Kidney (tissue), 14 donors: ENCODE results near the gene PAN3. TPM values are rescaled to one million over a fixed set of nuclear protein-coding genes. Genes with fewer than 3 reads are reported as not detected.

Source experiments
- DNase-seq, 5 donors: peaks; one replicate each; pipeline ENCODE4 v3.0.0-alpha.2; 2013 to 2020
- FAIRE-seq: peaks from 2 replicates; lab custom pipeline; 2012; peaks lifted over from hg19 to GRCh38; lab: Jason Lieb, UNC
- H3K27ac ChIP-seq, 2 donors: one replicate each; pipeline ENCODE4 v1.7.0; 2013; ENCODE audit warnings: low read depth in 2 of 2, low read length in 2 of 2, inconsistent platforms in 1 of 2
- H3K27me3 ChIP-seq: one replicate; pipeline ENCODE4 v1.7.1; 2013; ENCODE audit warnings: low read length, inconsistent platforms; ENCODE audit not compliant: control insufficient read depth, insufficient read depth
- H3K36me3 ChIP-seq, 3 donors: one replicate each; pipeline versions ENCODE4 v1.7.0 to v1.7.1; 2013; ENCODE audit warnings: low read length in 3 of 3, control low read depth in 1 of 3, inconsistent platforms in 1 of 3; ENCODE audit not compliant: insufficient read depth in 3 of 3, control insufficient read depth in 2 of 3
- H3K4me1 ChIP-seq, 3 donors: one replicate each; pipeline versions ENCODE4 v1.7.0 to v1.7.1; 2013; ENCODE audit warnings: low read length in 3 of 3, inconsistent platforms in 1 of 3, low read depth in 1 of 3; ENCODE audit not compliant: control insufficient read depth in 2 of 3, insufficient read depth in 2 of 3
- H3K4me3 ChIP-seq, 3 donors: one replicate each; pipeline versions ENCODE4 v1.7.0 to v1.8.1; 2013; ENCODE audit warnings: low read length in 3 of 3, control low read depth in 1 of 3, inconsistent platforms in 1 of 3
- H3K9ac ChIP-seq, 3 donors: one replicate each; pipeline versions ENCODE4 v1.7.0 to v1.7.1; 2013; ENCODE audit warnings: low read length in 3 of 3, control low read depth in 1 of 3, inconsistent platforms in 1 of 3
- H3K9me3 ChIP-seq, 3 donors: one replicate each; pipeline versions ENCODE4 v1.7.0 to v1.7.1; 2013; ENCODE audit warnings: low read length in 3 of 3, control low read depth in 1 of 3, inconsistent platforms in 1 of 3; ENCODE audit not compliant: control insufficient read depth in 2 of 3, insufficient read depth in 1 of 3
- intact Hi-C: fragments of 100-400 bp; cut with DNase I; formaldehyde crosslinking; loops from one replicate; pipeline ENCODE4 v1.11.1; 2022
- polyA plus RNA-seq: library from polyadenylated mRNA; stranded (reverse); fragments of 350-450 nt; fragmentation: Illumina TruSeq; extraction: RNeasy Lipid Tissue Mini Kit (QIAGEN cat#74804); gene quantifications from one replicate; pipeline ENCODE4 v1.2.3, GENCODE V29; 2014; ENCODE audit warnings: low read depth, low replicate concordance; ENCODE audit not compliant: insufficient read depth
- total RNA-seq: library from RNA; stranded (reverse); fragmentation: NEBNext Ultra II Directional; extraction: Animal tissue kit (Norgen Biotek cat#: 25700); gene quantifications from one replicate; pipeline ENCODE4 v1.2.1, GENCODE V29; 2021
- TF ChIP-seq, protein P1 (sequence below): IDR thresholded peaks from 3 replicates; pipeline ENCODE4 v1.5.1; 2012; ENCODE audit warnings: mild to moderate bottlenecking, moderate library complexity, borderline replicate concordance; ENCODE audit not compliant: insufficient read depth; ENCODE audit errors: extremely low read depth
- donor health status: control.
- donor health status: control.
- donor health status: control.
- donor health status: control.
- donor health status: control.
- donor health status: DM: yes; HTN: yes; CAD: no.
- donor health status: Normal renal cell carcinoma (clear cell type).

The PAN3 gene
- total and polyA plus RNA-seq, 2 donors from 2014 or later: 8.2 to 46.3 TPM

- no peak for FAIRE-seq
- H3K27me3 ChIP-seq: no peaks in the 10 kb centered on the region
- peak in 2 of 5 donors; percentile 53 to 80 for DNase-seq
- H3K9me3 ChIP-seq: no peaks in the 10 kb centered on the region
- H3K4me3 ChIP-seq: no peak overlapping the region
- H3K4me1 ChIP-seq: peaks cover 0 to 5% (median 0%) of the 10 kb centered on the region in 3 donors
- peak overlapping the region in 1 of 2 donors; percentile 1 for H3K27ac ChIP-seq
- TF ChIP-seq, protein P1, sequence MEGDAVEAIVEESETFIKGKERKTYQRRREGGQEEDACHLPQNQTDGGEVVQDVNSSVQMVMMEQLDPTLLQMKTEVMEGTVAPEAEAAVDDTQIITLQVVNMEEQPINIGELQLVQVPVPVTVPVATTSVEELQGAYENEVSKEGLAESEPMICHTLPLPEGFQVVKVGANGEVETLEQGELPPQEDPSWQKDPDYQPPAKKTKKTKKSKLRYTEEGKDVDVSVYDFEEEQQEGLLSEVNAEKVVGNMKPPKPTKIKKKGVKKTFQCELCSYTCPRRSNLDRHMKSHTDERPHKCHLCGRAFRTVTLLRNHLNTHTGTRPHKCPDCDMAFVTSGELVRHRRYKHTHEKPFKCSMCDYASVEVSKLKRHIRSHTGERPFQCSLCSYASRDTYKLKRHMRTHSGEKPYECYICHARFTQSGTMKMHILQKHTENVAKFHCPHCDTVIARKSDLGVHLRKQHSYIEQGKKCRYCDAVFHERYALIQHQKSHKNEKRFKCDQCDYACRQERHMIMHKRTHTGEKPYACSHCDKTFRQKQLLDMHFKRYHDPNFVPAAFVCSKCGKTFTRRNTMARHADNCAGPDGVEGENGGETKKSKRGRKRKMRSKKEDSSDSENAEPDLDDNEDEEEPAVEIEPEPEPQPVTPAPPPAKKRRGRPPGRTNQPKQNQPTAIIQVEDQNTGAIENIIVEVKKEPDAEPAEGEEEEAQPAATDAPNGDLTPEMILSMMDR: no peak
- intact Hi-C loops: no loop called here
- no peak overlapping the region for H3K9ac ChIP-seq
- no peaks in the 10 kb centered on the region for H3K36me3 ChIP-seq
Observed at GRCh38 chr13:28337166-28338005, 199.0 kb downstream of the PAN3 start.

DNA sequence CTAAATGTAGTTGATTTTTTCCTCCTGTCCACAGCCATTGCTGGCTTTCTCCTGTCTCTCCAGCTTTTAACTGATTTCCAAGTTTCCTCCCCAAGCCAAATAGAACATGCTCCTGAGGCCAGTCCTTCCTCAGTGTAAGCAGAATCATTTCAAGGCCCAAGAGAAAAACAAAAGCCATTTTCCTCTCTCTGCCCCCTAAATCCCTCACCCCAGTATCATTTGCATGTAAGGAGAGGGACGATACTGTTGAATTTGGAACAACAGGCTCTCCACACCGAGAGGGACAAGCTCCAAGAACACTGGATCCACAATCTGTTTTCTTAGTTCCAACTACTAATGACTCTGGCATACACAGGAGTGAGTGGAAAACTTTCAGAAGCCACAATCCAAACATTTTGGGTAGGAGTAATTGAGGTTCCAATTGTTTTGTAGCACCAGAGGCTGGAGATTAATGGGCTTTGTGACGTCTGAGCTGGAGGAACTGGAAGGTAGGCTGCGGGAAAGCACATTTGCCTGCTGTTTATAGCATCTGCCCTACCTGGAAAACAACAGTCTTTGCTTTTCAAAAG lies 199.7 kb downstream of the PAN3 start:
- Histone ChIP-seq H3K27me3 (no peaks in the 10 kb centered on the region), H3K27ac (peak overlapping the region in 1 of 2 donors; percentile 1), H3K9ac (no peak overlapping the region), H3K4me3 (peak overlapping the region in 2 of 3 donors; percentile 0 to 15), H3K4me1 (peaks cover 0 to 5% (median 0%) of the 10 kb centered on the region in 3 donors), H3K9me3 (no peaks in the 10 kb centered on the region), H3K36me3 (no peaks in the 10 kb centered on the region)
- FAIRE-seq (no peak), DNase-seq (peak in 1 of 5 donors; percentile 70)
- intact Hi-C loops: no loop called here
- TF ChIP-seq, protein P1: no peak

DNA sequence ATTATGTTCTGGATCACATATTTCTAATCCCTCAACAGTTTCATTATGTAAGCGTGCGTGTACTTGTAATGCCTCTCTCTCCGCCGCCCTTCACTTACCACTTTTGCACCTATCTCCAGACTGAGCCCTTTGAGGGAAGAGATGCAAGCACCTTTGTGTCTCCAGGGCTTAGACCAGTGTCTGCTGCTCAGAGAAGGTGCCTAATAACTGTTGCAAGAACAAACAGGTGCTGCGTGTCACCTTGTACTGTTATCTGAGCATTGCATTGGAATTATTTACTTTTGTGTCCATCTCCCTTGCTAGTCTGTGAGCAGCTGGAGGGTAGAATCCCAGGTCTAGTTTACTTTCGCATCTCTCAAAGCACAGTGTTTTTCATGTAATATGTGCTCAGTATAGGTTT lies 200.4 kb downstream of the PAN3 start:
- no peaks in the 10 kb centered on the region for H3K36me3 ChIP-seq
- H3K4me3 ChIP-seq: peak overlapping the region in 1 of 3 donors; percentile 15
- no peaks in the 10 kb centered on the region for H3K27me3 ChIP-seq
- no peak overlapping the region for H3K9ac ChIP-seq
- H3K9me3 ChIP-seq: no peaks in the 10 kb centered on the region
- no peak for FAIRE-seq
- TF ChIP-seq, protein P1: no peak
- no peak for DNase-seq
- intact Hi-C loops: no loop called here
- peaks cover 0 to 5% (median 0%) of the 10 kb centered on the region in 3 donors for H3K4me1 ChIP-seq
- no peak overlapping the region for H3K27ac ChIP-seq
